ENCODE results near the gene GRIK1.

DNA sequence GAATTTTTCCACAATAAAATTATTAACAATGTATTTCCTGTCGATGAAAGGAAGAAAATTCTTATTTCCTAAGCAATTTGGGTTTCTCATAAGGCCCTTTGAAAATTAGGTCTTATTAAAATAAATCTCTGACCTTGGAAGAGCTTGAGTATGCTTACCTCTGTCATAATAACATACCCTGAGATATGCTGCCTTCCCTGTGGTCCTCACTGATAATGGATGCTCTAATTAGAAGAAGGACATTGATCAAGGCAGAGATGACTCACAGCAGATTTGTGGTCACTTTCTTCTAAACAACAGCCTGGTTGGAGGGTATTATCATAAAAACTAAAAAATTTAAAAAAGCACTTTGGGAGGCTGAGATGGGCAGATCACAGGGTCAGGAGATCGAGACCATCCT is 217.8 kb downstream of the GRIK1 start:
- TF ChIP-seq CTCF (IDR thresholded peaks at IDR 0.05) = no peak
- no peak for TF ChIP-seq POLR2A (IDR thresholded peaks at IDR 0.05)

Measured in thyroid gland (tissue), 4 donors.